HG03097 (cell line): ENCODE data around the gene DPP8.
A peak's percentile ranks its signal among the peaks of the same experiment; 100 is the strongest.
"Not testable (repeated sequence)": the region's sequence is repeated elsewhere in the genome, so short reads cannot be mapped to it uniquely, and the experiment has no call there.

Source experiments
- ATAC-seq: cut with Tn5 transposase; IDR thresholded peaks from one replicate; pipeline ENCODE4 v1.9.1; 2021; ENCODE audit not compliant: unreplicated experiment, low FRiP score

Gene DPP8

DNA sequence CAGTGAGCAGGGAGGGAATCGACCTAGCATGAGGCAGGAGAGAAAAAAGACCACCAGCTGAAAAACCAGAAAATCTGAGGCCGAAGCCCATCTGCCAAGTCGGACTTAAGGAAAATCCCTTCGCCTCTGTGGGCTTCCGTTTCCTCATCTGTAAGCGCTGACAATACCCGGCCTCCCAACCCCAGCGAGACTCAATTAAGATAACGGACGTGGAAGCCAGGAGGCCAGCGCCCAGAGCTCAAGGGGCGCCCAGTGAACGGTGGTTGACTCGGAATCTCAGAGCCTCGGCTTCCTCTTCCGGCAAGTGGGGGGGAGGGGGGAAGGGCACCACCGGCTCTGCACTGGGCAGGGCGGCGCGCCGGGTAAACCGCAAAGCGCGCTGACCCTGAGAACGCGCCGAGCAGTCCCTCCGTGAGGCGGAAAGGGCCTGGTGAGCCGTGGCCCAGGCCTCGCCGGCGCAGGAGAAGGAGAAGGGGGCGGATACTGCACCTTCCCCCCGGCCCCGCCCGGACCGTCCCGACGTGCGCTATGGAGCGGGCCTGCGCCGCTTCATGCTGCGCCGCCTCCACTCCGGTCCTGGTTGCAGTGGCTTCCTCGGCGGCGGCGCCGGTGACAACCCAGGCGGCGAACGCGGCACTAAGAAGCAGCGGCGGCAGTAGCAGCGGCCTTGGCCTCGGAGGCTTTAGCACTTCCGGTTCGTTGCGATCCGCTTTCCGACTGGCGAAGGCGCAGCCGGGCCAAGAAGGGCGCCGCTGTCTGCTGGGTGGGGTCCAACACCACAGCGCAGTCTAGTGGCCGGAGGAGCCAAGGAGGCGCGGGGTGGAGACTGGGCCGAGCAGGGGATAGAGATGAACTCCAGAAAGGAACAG, at the start of gene DPP8:
DPP8 (minus strand) TSS at position 693 of the 869 bp plus-strand sequence. CDS start 5,136 bp downstream, outside the sequence.
- peak; percentile 88 for ATAC-seq

DNA sequence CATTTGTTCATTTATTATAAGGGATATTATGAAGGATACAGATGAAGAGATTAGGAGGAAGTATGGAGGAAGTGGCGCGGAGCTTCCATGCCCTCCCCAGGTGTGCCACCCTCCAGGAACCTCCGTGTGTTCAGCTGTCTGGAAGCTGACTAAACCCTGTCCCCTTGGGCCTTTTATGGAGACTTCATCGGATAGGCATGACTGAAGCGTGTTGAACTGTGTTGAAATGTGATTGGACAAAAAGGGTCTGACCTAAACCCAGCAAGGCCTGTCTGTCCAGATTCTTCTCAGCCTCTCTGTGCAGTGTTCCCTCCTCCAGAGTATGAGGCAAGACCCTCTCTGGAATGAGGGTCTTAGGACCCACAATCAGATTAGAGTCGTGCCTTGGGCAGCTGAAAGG, 44.4 kb upstream of the DPP8 start:
- ATAC-seq, result no peak

DNA sequence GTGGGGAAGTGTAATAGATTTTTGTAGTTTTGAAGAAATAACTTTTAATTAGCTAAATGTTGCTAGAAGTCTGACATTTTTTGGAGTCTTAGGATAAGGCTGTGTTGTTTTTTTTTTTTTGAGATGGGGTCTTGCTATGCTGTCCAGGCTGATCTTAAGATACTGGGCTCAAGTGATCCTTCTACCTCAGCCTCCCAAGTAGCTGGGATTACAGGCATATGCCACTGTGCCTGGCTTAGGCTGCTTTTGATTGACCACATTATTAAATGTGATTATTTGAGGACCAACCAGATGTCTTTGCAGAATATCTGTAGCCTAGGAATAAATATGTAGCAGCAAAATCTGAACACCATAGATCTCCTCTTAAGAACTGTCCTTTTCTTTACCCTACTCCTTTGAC, 42.5 kb upstream of the DPP8 start:
- no peak for ATAC-seq

DNA sequence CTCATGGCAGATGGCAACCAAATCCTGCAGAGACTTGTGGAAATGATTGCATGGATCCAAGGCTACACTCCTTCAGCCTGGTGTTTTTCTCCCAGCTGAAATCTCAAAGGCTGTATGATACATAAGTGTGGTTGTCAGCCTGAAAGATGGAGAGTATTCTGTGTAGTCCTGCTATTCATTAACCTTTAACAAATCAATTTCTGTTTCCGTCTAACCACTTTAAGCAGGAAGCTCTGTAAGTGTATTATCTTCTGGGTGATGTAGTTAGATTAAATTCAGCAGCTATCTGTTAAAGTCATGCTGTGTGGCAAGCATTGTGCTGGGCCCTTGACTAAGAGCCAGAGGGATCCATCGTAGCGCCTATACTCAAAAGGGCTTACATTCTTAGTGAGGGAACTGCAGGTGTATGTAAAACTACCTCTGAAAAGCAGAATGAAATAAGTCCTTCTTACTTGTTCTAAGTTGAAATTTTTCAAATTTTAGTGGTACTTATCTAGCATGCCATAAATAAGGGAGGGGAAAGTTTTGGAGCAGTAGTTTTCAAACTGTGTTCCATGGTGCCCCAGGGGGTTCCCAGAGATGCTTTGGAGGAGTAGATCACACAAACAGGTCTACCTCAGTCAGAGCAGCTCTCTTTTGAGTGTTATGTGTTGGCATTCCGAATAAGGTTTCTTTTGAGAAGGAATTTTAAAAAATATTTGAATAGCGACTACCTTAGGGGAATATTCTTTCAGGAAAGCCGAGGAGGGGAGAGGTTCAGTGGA, 41.7 kb upstream of the DPP8 start:
- ATAC-seq, result no peak

DNA sequence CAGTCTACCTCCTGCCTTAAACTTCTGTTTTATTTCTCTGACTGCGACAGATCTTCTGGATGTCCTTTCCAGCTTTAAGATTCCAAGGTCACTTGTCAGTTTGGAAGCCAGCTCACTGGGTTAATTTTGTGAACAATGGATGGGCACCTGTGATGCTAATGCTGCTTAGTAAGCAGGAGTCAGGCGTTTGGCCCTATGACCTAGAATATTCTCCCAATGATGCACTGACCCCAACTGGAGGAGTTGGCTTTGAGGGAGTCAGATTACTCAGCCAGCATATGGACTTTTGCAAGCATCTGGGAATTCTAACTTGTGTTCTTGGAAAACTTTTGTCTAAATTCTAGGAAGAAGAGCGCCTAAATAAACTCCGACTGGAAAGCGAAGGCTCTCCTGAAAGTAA, 40.8 kb upstream of the DPP8 start:
- ATAC-seq, result no peak

DNA sequence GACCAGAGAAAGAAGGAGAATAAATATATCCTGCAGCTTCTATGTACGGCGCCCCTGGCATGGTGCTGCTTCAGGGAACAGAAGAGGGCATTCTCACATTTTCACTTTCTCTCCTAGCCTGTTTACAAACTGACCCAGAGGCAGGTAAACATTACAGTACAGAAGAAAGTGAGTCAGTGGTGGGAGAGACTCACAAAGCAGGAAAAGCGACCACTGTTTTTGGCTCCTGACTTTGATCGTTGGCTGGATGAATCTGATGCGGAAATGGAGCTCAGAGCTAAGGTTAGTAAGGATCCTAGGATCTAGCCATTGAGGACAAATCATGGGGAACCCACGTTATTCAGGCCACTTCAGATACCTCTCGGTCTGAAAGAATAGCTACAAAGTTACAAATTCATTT, 39.1 kb upstream of the DPP8 start:
- no peak for ATAC-seq

DNA sequence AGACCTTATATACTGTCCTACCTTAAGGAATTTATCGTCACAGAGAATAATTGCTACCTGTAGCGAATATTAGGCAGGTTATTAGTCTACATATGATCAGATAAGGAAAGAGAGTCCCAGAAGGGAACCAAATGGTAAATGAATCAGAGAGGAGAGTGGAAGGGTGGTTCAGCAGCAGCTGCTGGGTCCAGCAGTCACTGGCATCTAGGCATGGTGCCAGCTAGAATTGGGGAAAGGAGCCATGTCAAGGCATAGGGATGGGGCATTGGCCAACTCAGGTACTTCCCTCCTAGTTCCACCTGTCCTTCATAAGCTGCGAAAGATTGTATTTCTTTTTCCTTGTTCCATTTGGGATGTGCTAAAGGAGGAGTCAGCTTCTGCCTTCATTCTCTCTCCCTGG, 36.2 kb upstream of the DPP8 start:
- ATAC-seq, result no peak

DNA sequence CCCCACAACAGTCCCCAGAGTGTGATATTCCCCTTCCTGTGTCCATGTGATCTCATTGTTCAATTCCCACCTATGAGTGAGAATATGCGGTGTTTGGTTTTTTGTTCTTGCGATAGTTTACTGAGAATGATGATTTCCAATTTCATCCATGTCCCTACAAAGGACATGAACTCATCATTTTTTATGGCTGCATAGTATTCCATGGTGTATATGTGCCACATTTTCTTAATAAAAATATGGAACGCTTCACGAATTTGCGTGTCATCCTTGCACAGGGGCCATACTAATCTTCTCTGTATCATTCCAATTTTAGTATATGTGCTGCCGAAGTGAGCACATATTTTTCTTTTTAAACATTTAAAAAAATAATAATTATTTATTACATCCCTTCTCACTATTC, 35.4 kb upstream of the DPP8 start:
- not testable (repeated sequence) for ATAC-seq

DNA sequence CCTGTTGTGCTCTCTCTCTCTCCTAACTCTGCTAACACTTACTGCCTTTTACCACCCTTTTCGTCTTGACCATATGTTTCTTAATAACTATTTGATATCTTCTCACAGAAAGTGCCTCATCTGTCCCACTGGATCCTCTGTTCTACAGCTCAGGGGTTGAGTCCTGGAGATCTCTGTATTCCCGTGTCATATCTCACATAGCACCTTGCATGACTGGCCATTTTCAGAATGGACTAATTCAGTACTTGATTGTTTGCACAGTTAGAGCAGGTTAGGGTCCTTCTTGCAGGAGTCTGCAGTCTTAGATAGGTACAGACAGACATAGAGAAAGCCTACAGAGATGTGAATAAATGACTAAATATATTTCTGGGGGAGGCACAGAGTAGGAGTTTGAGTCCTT, 33.7 kb upstream of the DPP8 start:
- ATAC-seq, result no peak

DNA sequence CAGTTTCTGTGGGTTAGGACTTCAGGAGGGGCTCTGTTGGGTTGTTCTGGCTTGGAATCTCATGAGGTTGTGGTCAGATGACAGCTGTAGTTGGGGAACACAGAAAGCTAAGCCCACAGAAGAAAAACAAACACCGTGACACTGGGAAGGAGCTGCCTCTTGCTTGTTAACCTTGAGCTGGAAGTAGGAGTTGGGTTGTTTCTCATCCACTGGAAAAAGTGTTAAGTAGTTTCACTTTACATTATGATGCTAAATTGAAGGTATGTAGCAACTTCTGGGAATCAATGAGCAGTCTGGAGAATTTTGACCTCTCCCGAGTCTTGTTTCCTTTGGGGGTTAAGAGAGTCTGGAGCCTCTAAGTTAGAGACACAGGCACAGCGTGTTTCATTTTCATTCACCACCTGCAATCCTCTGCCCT, 33.2 kb upstream of the DPP8 start:
- ATAC-seq, result no peak

DNA sequence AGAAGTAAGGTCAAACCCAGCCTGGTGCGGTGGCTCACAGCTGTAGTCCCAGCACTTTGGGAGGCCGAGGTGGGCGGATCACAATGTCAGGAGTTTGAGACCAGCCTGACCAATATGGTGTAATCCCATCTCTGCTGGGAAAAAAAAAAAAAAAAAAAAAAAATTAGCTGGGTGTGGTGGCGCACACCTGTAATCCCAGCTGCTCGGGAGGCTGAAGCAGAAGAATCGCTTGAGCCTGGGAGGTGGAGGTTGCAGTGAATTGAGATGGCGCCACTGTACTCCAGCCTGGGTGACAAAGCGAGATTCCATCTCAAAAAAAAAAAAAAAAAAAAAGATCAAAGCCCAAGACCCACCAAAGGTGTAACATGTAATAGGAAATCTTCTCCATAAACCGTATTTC, 31.8 kb upstream of the DPP8 start:
- ATAC-seq, result not testable (repeated sequence)

DNA sequence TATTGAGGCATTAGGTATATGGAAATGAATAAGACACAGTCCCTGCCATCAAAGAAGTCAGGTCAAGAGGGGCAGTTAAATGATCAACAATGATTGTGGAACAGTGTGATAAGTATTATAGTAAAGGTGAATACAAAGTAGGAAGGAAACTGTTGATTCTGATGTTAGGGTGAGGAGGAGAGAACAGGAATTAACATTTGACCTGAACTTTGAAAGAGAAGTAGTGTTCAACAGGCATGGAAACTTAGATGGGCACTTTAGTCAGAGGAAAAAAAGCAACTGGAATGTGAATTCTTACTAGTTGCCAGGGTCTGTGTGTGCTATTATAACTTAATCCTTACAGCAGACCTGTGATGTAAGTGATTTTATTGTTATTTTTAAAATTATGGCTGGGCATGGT, 30.4 kb upstream of the DPP8 start:
- ATAC-seq, result no peak

DNA sequence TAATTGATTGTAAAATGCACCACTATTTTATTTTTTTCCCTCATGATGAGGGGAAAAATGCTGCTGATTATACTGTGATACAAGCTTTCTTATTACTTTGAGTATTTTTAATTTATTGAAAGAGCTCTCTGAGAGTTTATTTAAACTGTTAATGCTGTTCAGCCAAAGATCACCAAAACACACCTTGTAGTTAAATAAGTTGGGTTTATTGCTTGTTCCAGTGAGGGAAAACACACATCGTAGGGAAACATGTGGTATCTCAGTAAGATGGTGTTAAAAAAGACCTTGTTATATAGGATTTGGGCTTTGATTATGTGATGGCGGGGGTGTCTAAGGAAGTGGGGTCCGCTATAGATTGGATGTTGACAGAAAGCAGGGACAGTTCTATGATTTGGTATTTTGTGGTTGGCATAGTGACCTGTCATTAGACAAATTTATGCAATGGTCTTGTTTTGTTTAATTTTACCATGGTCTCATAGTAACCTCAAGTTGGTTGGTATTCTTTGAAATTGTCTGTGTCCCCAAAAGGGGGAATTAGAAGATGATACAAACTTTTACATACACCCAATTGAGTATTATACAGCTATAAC, 23.8 kb upstream of the DPP8 start:
- no peak for ATAC-seq

DNA sequence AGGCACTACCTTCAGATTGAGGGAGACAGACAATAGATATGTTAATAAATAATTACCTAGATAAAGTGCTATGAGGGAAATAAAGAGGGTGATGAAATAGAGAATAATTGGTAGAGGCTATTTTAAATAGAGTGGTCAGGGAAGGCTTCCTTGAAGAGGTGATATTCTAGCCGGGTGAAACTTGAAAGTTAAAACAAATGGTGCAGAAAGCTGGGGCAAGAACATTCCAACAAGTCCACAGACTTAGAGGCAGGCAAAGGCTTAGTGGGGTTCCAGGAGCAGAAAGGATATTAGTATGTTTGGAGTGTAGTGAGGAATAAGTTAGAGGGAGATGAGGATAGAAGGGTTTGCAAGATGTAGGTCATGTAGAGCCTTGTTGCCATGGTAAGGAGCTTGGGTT, 22.8 kb upstream of the DPP8 start:
- ATAC-seq, result no peak

DNA sequence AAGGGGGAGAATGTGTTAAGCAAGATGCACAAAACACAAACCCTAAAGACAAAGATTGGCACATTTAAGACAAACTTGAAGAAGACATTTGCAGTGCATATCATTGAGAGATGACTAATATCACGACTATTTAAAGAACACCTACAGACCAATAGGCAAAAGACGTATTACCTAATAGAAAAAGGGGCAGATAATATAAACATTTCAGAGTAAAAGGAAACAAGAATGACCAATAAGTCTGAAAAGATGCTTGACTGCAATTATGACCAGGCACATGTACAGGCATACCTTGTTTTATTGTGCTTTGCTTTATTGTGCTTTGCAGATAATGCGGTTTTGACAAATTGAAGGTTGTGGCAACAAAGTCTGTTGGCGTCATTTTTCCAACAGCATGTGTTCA, 17.7 kb upstream of the DPP8 start:
- no peak for ATAC-seq

DNA sequence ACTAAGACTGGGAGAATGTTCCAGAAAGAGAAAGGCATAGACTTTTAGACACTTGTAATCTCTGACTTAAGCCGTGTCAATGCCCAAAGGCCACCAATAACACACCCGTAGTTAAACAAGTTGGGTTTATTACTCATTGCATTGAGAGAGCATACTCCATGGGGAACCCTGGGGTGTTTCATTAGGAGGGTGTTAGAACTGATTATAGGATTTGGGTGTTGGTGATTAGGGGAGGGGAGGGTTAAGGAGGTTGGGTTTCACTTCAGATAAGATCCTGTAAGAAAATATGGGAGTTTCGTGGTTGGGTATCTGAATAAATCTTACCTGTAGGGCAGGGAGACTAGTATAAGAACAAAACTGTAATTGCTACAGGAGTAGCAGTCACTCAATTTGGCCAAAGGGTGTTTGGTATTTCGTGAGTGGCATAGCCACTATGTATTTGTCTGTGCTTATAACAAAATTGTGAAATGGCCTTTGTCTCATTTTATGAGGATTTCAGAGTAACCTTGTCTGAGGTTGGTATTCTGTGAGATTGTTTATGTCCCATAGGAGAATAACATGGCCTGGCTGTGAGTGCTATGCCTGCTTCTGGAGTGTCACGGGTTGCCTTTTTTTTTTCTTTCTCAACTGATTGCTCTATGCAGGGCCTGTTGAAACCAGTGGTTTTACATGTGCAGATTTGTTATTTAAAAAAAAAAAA, 15.7 kb upstream of the DPP8 start:
- no peak for ATAC-seq

DNA sequence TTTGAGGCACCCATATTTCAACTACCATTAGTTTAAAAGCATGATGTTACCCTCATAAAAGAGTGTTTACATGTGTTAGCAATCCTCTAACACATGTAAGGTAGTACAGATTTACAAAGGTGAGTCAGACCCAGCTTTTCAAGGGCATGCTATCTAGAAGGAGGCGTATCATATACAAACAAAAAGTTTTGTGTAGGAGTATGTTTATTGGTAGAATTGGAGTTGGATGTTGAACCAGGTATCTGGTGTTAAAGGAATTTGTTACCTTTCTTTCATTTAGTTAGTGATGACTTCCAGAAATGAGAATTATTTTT, 15.2 kb upstream of the DPP8 start:
- no peak for ATAC-seq

DNA sequence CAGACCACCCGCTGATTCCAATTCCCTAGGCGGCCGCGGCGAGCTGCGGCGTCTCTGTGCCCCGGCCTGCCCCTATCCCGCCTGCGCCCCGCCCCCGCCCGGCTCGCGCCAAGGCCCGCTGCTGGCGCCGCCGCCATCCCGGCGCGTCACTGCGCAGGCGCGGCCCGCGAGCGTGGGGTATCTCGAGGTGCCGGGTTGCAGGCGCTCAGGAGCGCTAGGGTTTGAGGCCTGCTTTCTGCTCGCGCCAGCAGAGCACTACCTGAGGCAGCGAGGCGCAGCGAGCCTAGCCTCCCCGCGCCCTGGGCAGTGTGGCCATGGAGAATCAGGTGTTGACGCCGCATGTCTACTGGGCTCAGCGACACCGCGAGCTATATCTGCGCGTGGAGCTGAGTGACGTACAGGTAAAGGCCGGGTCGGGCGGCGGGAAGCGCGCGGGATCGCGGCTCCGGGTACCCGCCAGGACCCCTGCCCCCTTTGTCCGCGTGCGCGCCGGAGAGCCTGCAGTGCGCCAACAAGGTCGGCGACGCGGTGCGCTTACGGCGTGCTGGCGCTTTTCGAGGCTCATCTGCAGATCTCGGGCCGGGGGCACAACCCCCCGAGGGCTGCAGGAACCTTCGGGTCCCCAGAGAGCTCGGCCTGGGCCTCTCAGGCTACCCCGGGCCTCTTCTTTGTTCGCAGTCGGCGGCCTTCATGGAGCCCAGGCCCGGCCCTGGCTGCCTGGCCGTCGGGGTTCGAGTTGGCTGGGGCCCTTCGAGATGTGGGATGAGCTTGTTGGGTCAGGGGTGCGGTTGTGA, 13.0 kb upstream of the DPP8 start, which contains the start of gene HACD3:
HACD3 (plus strand) TSS at position 146 of the 794 bp plus-strand sequence; CDS start at position 315, 169 bp downstream.
- ATAC-seq, result peak; percentile 69

DNA sequence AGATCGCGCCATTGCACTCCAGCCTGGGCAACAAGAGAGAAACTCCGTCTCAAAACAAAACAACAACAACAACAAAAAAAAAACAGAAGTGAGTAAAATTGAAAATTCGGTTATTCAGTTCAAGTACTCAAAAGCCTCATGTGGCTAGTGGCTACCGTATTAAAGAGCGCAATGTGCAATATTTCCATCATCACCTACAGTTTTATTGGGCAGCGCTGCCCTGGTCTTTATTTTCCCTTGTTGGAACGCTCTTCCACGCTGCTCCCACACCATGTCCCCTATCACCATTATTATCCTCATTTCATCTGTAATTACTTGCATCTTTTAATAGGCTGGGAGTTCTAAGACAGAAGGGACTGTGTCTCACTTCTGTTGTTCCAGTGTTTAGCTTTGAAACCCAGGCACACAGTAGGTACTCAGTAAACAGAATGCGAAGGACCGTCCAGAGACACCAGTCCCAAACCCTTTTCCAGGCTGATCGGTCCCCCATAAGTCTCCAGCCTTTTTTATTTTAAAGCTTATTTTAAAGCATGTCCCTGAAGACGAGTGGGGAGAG, 12.4 kb upstream of the DPP8 start:
- ATAC-seq, result no peak
